Nephron progenitor cell (in vitro differentiated cells): ENCODE data around the gene ZNF750.

ENCODE experiments used
- DNase-seq: peaks from one replicate; pipeline ENCODE4 v3.0.0; 2021
- H3K27ac Mint-ChIP-seq: 2 replicates; pipeline ENCODE4 v1.8.0; 2021; ENCODE audit warnings: mild to moderate bottlenecking, moderate library complexity, mixed read lengths
- H3K27me3 Mint-ChIP-seq: 2 replicates; pipeline ENCODE4 v1.8.0; 2021; ENCODE audit warnings: mild to moderate bottlenecking, low read depth, mixed read lengths; ENCODE audit not compliant: poor library complexity
- H3K36me3 Mint-ChIP-seq: 2 replicates; pipeline ENCODE4 v1.8.0; 2021; ENCODE audit warnings: low read depth, mixed read lengths
- H3K4me1 Mint-ChIP-seq: 2 replicates; pipeline ENCODE4 v1.8.0; 2021; ENCODE audit warnings: mixed read lengths
- H3K4me3 Mint-ChIP-seq: 2 replicates; pipeline ENCODE4 v1.8.0; 2021; ENCODE audit warnings: mild to moderate bottlenecking, moderate library complexity, mixed read lengths
- H3K9me3 Mint-ChIP-seq: 2 replicates; pipeline ENCODE4 v1.8.0; 2021; ENCODE audit warnings: mild to moderate bottlenecking, moderate library complexity, mixed read lengths
- CTCF ChIP-seq: fragments of 200-600 bp; sonication (generic); IDR thresholded peaks from 2 replicates; pipeline ENCODE4 v1.5.0; 2021; ENCODE audit warnings: antibody characterized with exemption

ZNF750 gene

GRCh38 chr17:82831041-82831817, 8.6 kb downstream of the ZNF750 start:
- peaks cover 5% of the 10 kb centered on the region for H3K27me3 Mint-ChIP-seq
- peaks cover 45% of the 10 kb centered on the region for H3K36me3 Mint-ChIP-seq
- no peak overlapping the region for H3K4me3 Mint-ChIP-seq
- DNase-seq = no peak
- peaks cover 19% of the 10 kb centered on the region for H3K9me3 Mint-ChIP-seq
- H3K27ac Mint-ChIP-seq = peak overlapping the region; percentile 97
- H3K4me1 Mint-ChIP-seq = peaks cover 51% of the 10 kb centered on the region
- TF ChIP-seq CTCF = no peak

GRCh38 chr17:82830249-82830661, 9.6 kb downstream of the ZNF750 start:
- H3K4me1 Mint-ChIP-seq = peaks cover 41% of the 10 kb centered on the region
- H3K9me3 Mint-ChIP-seq = peaks cover 19% of the 10 kb centered on the region
- peaks cover 3% of the 10 kb centered on the region for H3K27me3 Mint-ChIP-seq
- H3K27ac Mint-ChIP-seq = no peak overlapping the region
- TF ChIP-seq CTCF = no peak
- DNase-seq = no peak
- no peak overlapping the region for H3K4me3 Mint-ChIP-seq
- H3K36me3 Mint-ChIP-seq = peaks cover 46% of the 10 kb centered on the region

- peaks cover 19% of the 10 kb centered on the region for H3K9me3 Mint-ChIP-seq
- H3K4me3 Mint-ChIP-seq = no peak overlapping the region
- no peak overlapping the region for H3K27ac Mint-ChIP-seq
- peaks cover 58% of the 10 kb centered on the region for H3K36me3 Mint-ChIP-seq
- no peak for DNase-seq
- TF ChIP-seq CTCF = no peak
- peaks cover 29% of the 10 kb centered on the region for H3K4me1 Mint-ChIP-seq
- H3K27me3 Mint-ChIP-seq = peaks cover 3% of the 10 kb centered on the region
These were observed 10.8 kb downstream of the ZNF750 start for GRCh38 chr17:82828875-82829487.

GRCh38 chr17:82826956-82827355, 12.9 kb downstream of the ZNF750 start:
- Mint-ChIP-seq H3K9me3 (peaks cover 34% of the 10 kb centered on the region), H3K27me3 (peaks cover under 1% of the 10 kb centered on the region), H3K4me3 (no peak overlapping the region), H3K36me3 (peaks cover 79% of the 10 kb centered on the region), H3K27ac (no peak overlapping the region), H3K4me1 (peaks cover 21% of the 10 kb centered on the region)
- DNase-seq = no peak
- TF ChIP-seq CTCF = no peak

- H3K27me3 Mint-ChIP-seq = no peaks in the 10 kb centered on the region
- H3K27ac Mint-ChIP-seq = no peak overlapping the region
- H3K36me3 Mint-ChIP-seq = peaks cover 83% of the 10 kb centered on the region
- no peak overlapping the region for H3K4me3 Mint-ChIP-seq
- peaks cover 39% of the 10 kb centered on the region for H3K9me3 Mint-ChIP-seq
- H3K4me1 Mint-ChIP-seq = peaks cover 13% of the 10 kb centered on the region
- DNase-seq = no peak
- TF ChIP-seq CTCF = no peak
These were observed 13.6 kb downstream of the ZNF750 start for GRCh38 chr17:82826211-82826610.
